Upper lobe of right lung (tissue), 1 donor: Measurements from ENCODE around the gene MT1F. TPM values are rescaled to one million over a fixed set of nuclear protein-coding genes. Genes with fewer than 3 reads are reported as not detected.

Experiments
- ATAC-seq: fragments of 200-7000 bp; cut with Tn5 transposase; one replicate; pipeline ENCODE4 v1.9.1; 2020; ENCODE audit warnings: mild to moderate bottlenecking, moderate library complexity
- DNase-seq: peaks from one replicate; pipeline ENCODE4 v3.0.0-alpha.2; 2020
- H3K27ac ChIP-seq: fragments of 200-600 bp; one replicate; pipeline ENCODE4 v1.8.0; 2022
- H3K27me3 ChIP-seq: fragments of 200-600 bp; one replicate; pipeline ENCODE4 v1.8.0; 2022; ENCODE audit warnings: mild to moderate bottlenecking
- H3K36me3 ChIP-seq: fragments of 200-600 bp; one replicate; pipeline ENCODE4 v1.8.0; 2022
- H3K4me1 ChIP-seq: fragments of 200-600 bp; one replicate; pipeline ENCODE4 v1.8.0; 2022
- H3K4me3 ChIP-seq: fragments of 200-600 bp; one replicate; pipeline ENCODE4 v1.8.0; 2022; ENCODE audit warnings: mild to moderate bottlenecking
- H3K9me3 ChIP-seq: fragments of 200-600 bp; one replicate; pipeline ENCODE4 v1.8.0; 2022
- CTCF ChIP-seq: fragments of 200-600 bp; IDR thresholded peaks from one replicate; pipeline ENCODE4 v1.8.0; 2022; ENCODE audit warnings: antibody characterized with exemption
- intact Hi-C: fragments of 100-400 bp; cut with DNase I; formaldehyde crosslinking; loops from one replicate; pipeline ENCODE4 v1.11.0; 2022
- total RNA-seq: library from RNA; stranded (reverse); fragmentation: NEBNext Ultra II Directional; extraction: Animal tissue kit (Norgen Biotek cat#: 25700); gene quantifications from one replicate; pipeline ENCODE4 v1.2.1, GENCODE V29; 2021
- donor health status: DM: no; HTN: yes; CAD: no; lungs with severe emphysema.

MT1F gene
- total RNA-seq, 1 donor from 2014 or later = 9.1 TPM

- no peak overlapping the region for H3K27ac ChIP-seq
- TF ChIP-seq CTCF = no peak
- H3K36me3 ChIP-seq = no peaks in the 10 kb centered on the region
- peaks cover 16% of the 10 kb centered on the region for H3K4me1 ChIP-seq
- H3K9me3 ChIP-seq = no peaks in the 10 kb centered on the region
- DNase-seq = no peak
- peaks cover 32% of the 10 kb centered on the region for H3K27me3 ChIP-seq
- peak overlapping the region; percentile 37 for H3K4me3 ChIP-seq
- ATAC-seq = no peak
- intact Hi-C loops = no loop called here
Measured at GRCh38 chr16:56643833-56644232, 13.9 kb upstream of the MT1F start.

- no peak for TF ChIP-seq CTCF
- Histone ChIP-seq H3K27me3 (peaks cover 26% of the 10 kb centered on the region), H3K36me3 (no peaks in the 10 kb centered on the region), H3K4me1 (peaks cover 12% of the 10 kb centered on the region), H3K4me3 (no peak overlapping the region), H3K9me3 (no peaks in the 10 kb centered on the region), H3K27ac (no peak overlapping the region)
- intact Hi-C loops = no loop called here
- ATAC-seq (no peak), DNase-seq (no peak)
Measured at GRCh38 chr16:56645311-56645710, 12.4 kb upstream of the MT1F start.

- peaks cover 26% of the 10 kb centered on the region for H3K27me3 ChIP-seq
- TF ChIP-seq CTCF = no peak
- intact Hi-C loops = no loop called here
Measured at GRCh38 chr16:56645838-56646237, 11.9 kb upstream of the MT1F start.

GRCh38 chr16:56647641-56648431 lies 9.9 kb upstream of the MT1F start:
- no peak for DNase-seq
- H3K27me3 ChIP-seq = peaks cover 26% of the 10 kb centered on the region

More at GRCh38 chr16:56645838-56646237, 11.9 kb upstream of the MT1F start:
- DNase-seq (no peak), ATAC-seq (no peak)
- Histone ChIP-seq H3K36me3 (no peaks in the 10 kb centered on the region), H3K4me3 (no peak overlapping the region), H3K9me3 (no peaks in the 10 kb centered on the region), H3K27ac (no peak overlapping the region), H3K4me1 (peaks cover 12% of the 10 kb centered on the region)

GRCh38 chr16:56649271-56649670 lies 8.5 kb upstream of the MT1F start:
- Histone ChIP-seq H3K27me3 (peaks cover 26% of the 10 kb centered on the region), H3K4me3 (no peak overlapping the region), H3K9me3 (no peaks in the 10 kb centered on the region), H3K27ac (no peak overlapping the region), H3K4me1 (no peaks in the 10 kb centered on the region), H3K36me3 (no peaks in the 10 kb centered on the region)
- no peak for ATAC-seq
- TF ChIP-seq CTCF = no peak
- no peak for DNase-seq
- intact Hi-C loops = no loop called here

More at GRCh38 chr16:56647641-56648431, 9.9 kb upstream of the MT1F start:
- TF ChIP-seq CTCF = no peak
- intact Hi-C loops = no loop called here
- no peaks in the 10 kb centered on the region for H3K9me3 ChIP-seq
- H3K4me3 ChIP-seq = no peak overlapping the region
- no peak for ATAC-seq
- H3K27ac ChIP-seq = no peak overlapping the region
- H3K36me3 ChIP-seq = no peaks in the 10 kb centered on the region
- H3K4me1 ChIP-seq = peaks cover 12% of the 10 kb centered on the region
